Neural progenitor cell (in vitro differentiated cells): ENCODE data around the gene GDF15. TPM values are rescaled to one million over a fixed set of nuclear protein-coding genes. Genes with fewer than 3 reads are reported as not detected.
A peak's percentile ranks its signal among the peaks of the same experiment; 100 is the strongest.

ENCODE experiments used
- DNase-seq: peaks from one replicate; pipeline ENCODE4 v3.0.0-alpha.2; 2016; ENCODE audit warnings: low spot score
- H2AFZ ChIP-seq: fragments of 200-600 bp; sonication (generic); replicated peaks from 2 replicates; pipeline ENCODE4 v1.6.1; 2016; ENCODE audit warnings: antibody characterized with exemption
- H3F3A ChIP-seq: fragments of 200-600 bp; sonication (generic); 2 replicates; pipeline ENCODE4 v1.6.1; 2016; ENCODE audit warnings: antibody characterized with exemption, low read depth
- H3K27ac ChIP-seq: fragments of 200-600 bp; sonication (generic); 2 replicates; pipeline ENCODE4 v1.5.1; 2016; ENCODE audit warnings: mild to moderate bottlenecking
- H3K27me3 ChIP-seq: fragments of 200-600 bp; sonication (generic); 2 replicates; pipeline ENCODE4 v1.6.1; 2016; ENCODE audit warnings: mild to moderate bottlenecking, moderate library complexity
- H3K36me3 ChIP-seq: fragments of 200-600 bp; sonication (generic); 2 replicates; pipeline ENCODE4 v1.5.1; 2016
- H3K4me1 ChIP-seq: fragments of 200-600 bp; sonication (generic); 2 replicates; pipeline ENCODE4 v1.6.1; 2016; ENCODE audit warnings: mixed run types
- H3K4me2 ChIP-seq: fragments of 200-600 bp; sonication (generic); 2 replicates; pipeline ENCODE4 v1.6.1; 2016
- H3K4me3 ChIP-seq: fragments of 200-600 bp; sonication (generic); 2 replicates; pipeline ENCODE4 v1.5.1; 2016
- H3K79me2 ChIP-seq: fragments of 200-600 bp; sonication (generic); 2 replicates; pipeline ENCODE4 v1.6.1; 2016; ENCODE audit warnings: low read depth
- H3K9ac ChIP-seq: fragments of 200-600 bp; sonication (generic); 2 replicates; pipeline ENCODE4 v1.6.1; 2016
- H3K9me3 ChIP-seq: fragments of 200-600 bp; sonication (generic); 2 replicates; pipeline ENCODE4 v1.5.1; 2016; ENCODE audit warnings: low read depth
- H4K20me1 ChIP-seq: fragments of 200-600 bp; sonication (generic); 2 replicates; pipeline ENCODE4 v1.6.1; 2016; ENCODE audit warnings: low read depth
- H3K27ac Mint-ChIP-seq: 3 replicates; pipeline ENCODE4 v1.8.0; 2021; ENCODE audit warnings: mixed read lengths
- H3K27me3 Mint-ChIP-seq: 2 replicates; pipeline ENCODE4 v1.8.0; 2022; ENCODE audit warnings: low read depth, mild to moderate bottlenecking, inconsistent platforms, moderate library complexity, mixed read lengths; ENCODE audit not compliant: insufficient read depth
- H3K36me3 Mint-ChIP-seq: 3 replicates; pipeline ENCODE4 v1.8.0; 2021; ENCODE audit warnings: mixed read lengths
- H3K4me1 Mint-ChIP-seq: 3 replicates; pipeline ENCODE4 v1.8.0; 2021; ENCODE audit warnings: mixed read lengths
- H3K4me3 Mint-ChIP-seq: 3 replicates; pipeline ENCODE4 v1.8.0; 2021; ENCODE audit warnings: mild to moderate bottlenecking, moderate library complexity, mixed read lengths
- H3K9me3 Mint-ChIP-seq: 3 replicates; pipeline ENCODE4 v1.8.0; 2020; ENCODE audit warnings: mixed read lengths
- CTCF ChIP-seq: fragments of 200-600 bp; sonication (generic); IDR thresholded peaks from 2 replicates; pipeline ENCODE4 v1.5.1; 2017; ENCODE audit warnings: antibody characterized with exemption, mild to moderate bottlenecking
- EZH2 ChIP-seq: fragments of 200-600 bp; sonication (generic); IDR thresholded peaks from 2 replicates; pipeline ENCODE4 v1.6.1; 2017; ENCODE audit warnings: antibody characterized with exemption, mild to moderate bottlenecking, moderate library complexity
- EZH2phosphoT487 ChIP-seq: fragments of 200-600 bp; sonication (generic); IDR thresholded peaks from 2 replicates; pipeline ENCODE4 v1.6.1; 2017; ENCODE audit warnings: antibody characterized with exemption
- total RNA-seq: library from RNA; depleted of rRNA; stranded (reverse); fragments of >200 nt; gene quantifications from 2 replicates; pipeline ENCODE4 v1.2.3, GENCODE V29; 2015; ENCODE audit warnings: low replicate concordance

The GDF15 gene
- total RNA-seq, 1 donor from 2014 or later: 0.19 TPM

GRCh38 chr19:18424122-18424889, 38.3 kb downstream of the GDF15 start:
- DNase-seq: peak; percentile 56
- Histone ChIP-seq H3K4me3 (no peak overlapping the region), H3K27ac (no peak overlapping the region), H3F3A (peaks cover 30% of the 10 kb centered on the region), H3K36me3 (no peaks in the 10 kb centered on the region), H3K27me3 (peaks cover 16% of the 10 kb centered on the region), H3K9ac (no peak overlapping the region), H4K20me1 (peaks cover 50% of the 10 kb centered on the region), H3K4me2 (peak overlapping the region; percentile 53), H3K4me1 (peaks cover 25% of the 10 kb centered on the region), H3K9me3 (no peaks in the 10 kb centered on the region), H3K79me2 (peaks cover 18% of the 10 kb centered on the region), H2AFZ (no peak overlapping the region)
- H3K27ac Mint-ChIP-seq: peak overlapping the region; percentile 30
- no peaks in the 10 kb centered on the region for H3K9me3 Mint-ChIP-seq
- peak overlapping the region; percentile 59 for H3K4me3 Mint-ChIP-seq
- H3K4me1 Mint-ChIP-seq: peaks cover 51% of the 10 kb centered on the region
- peaks cover 2% of the 10 kb centered on the region for H3K27me3 Mint-ChIP-seq
- peaks cover 2% of the 10 kb centered on the region for H3K36me3 Mint-ChIP-seq
- TF ChIP-seq EZH2phosphoT487 (no peak), EZH2 (no peak)

GRCh38 chr19:18424890-18425514, 39.0 kb downstream of the GDF15 start:
- no peaks in the 10 kb centered on the region for H3K9me3 ChIP-seq
- no peak overlapping the region for H2AFZ ChIP-seq
- H4K20me1 ChIP-seq: peaks cover 50% of the 10 kb centered on the region
- Mint-ChIP-seq H3K27ac (no peak overlapping the region), H3K4me1 (peaks cover 55% of the 10 kb centered on the region), H3K9me3 (no peaks in the 10 kb centered on the region), H3K36me3 (peaks cover 2% of the 10 kb centered on the region), H3K4me3 (no peak overlapping the region), H3K27me3 (peaks cover 2% of the 10 kb centered on the region)
- peaks cover 16% of the 10 kb centered on the region for H3K79me2 ChIP-seq
- no peaks in the 10 kb centered on the region for H3K36me3 ChIP-seq
- no peak for DNase-seq
- H3K4me3 ChIP-seq: no peak overlapping the region
- H3K4me2 ChIP-seq: no peak overlapping the region
- H3F3A ChIP-seq: peaks cover 31% of the 10 kb centered on the region
- H3K27ac ChIP-seq: no peak overlapping the region
- H3K4me1 ChIP-seq: peaks cover 32% of the 10 kb centered on the region
- H3K9ac ChIP-seq: no peak overlapping the region
- peaks cover 12% of the 10 kb centered on the region for H3K27me3 ChIP-seq
- TF ChIP-seq CTCF (no peak), EZH2 (no peak), EZH2phosphoT487 (no peak)

- Mint-ChIP-seq H3K4me1 (peaks cover 54% of the 10 kb centered on the region), H3K36me3 (peaks cover 2% of the 10 kb centered on the region), H3K9me3 (no peaks in the 10 kb centered on the region), H3K4me3 (peak overlapping the region; percentile 39), H3K27ac (peak overlapping the region; percentile 50), H3K27me3 (peaks cover 5% of the 10 kb centered on the region)
- peaks cover 35% of the 10 kb centered on the region for H3F3A ChIP-seq
- DNase-seq: no peak
- no peak overlapping the region for H3K27ac ChIP-seq
- peaks cover 4% of the 10 kb centered on the region for H3K27me3 ChIP-seq
- H3K4me1 ChIP-seq: peaks cover 40% of the 10 kb centered on the region
- no peak overlapping the region for H3K4me3 ChIP-seq
- no peak overlapping the region for H3K9ac ChIP-seq
- H4K20me1 ChIP-seq: peaks cover 42% of the 10 kb centered on the region
- H3K79me2 ChIP-seq: peaks cover 8% of the 10 kb centered on the region
- no peaks in the 10 kb centered on the region for H3K9me3 ChIP-seq
- no peaks in the 10 kb centered on the region for H3K36me3 ChIP-seq
- TF ChIP-seq EZH2 (no peak), EZH2phosphoT487 (no peak), CTCF (no peak)
- no peak overlapping the region for H2AFZ ChIP-seq
- H3K4me2 ChIP-seq: no peak overlapping the region
These were observed 39.8 kb downstream of the GDF15 start for GRCh38 chr19:18425515-18426415.
